SK-N-SH (cell line): Measurements from ENCODE around the gene SBK1.
"Not testable (repeated sequence)": the region's sequence is repeated elsewhere in the genome, so short reads cannot be mapped to it uniquely, and the experiment has no call there.

Experiments
- EP300 ChIP-seq, 2 experiments: IDR thresholded peaks; 2 replicates each; pipeline versions ENCODE4 v1.4.0 to v1.6.1; 2012; ENCODE audit warnings: borderline replicate concordance in 1 of 2, low read depth in 1 of 2, low read length in 1 of 2
- FOXM1 ChIP-seq: IDR thresholded peaks from 2 replicates; pipeline ENCODE4 v1.4.0; 2012; ENCODE audit warnings: low read depth, mild to moderate bottlenecking
- IRF3 ChIP-seq: fragments of 150-350 bp; IDR thresholded peaks from 2 replicates; pipeline ENCODE4 v1.6.1; 2016; ENCODE audit warnings: mild to moderate bottlenecking, low read depth, low read length
- MEF2A ChIP-seq: IDR thresholded peaks from 2 replicates; pipeline ENCODE4 v1.4.0; 2012; ENCODE audit warnings: low read depth, borderline replicate concordance
- TEAD4 ChIP-seq: IDR thresholded peaks from 2 replicates; pipeline ENCODE4 v1.4.0; 2012; ENCODE audit warnings: mild to moderate bottlenecking, borderline replicate concordance; ENCODE audit not compliant: insufficient read depth
- TF ChIP-seq, protein P1 (sequence below): fragments of 200-600 bp; sonication (generic); IDR thresholded peaks from 2 replicates; pipeline ENCODE4 v1.6.1; 2017; ENCODE audit warnings: antibody characterized with exemption, mild to moderate bottlenecking, moderate library complexity

- not testable (repeated sequence) for TF ChIP-seq FOXM1; IRF3; TEAD4; EP300 (IDR thresholded peaks at IDR 0.05; ENCODE audit: borderline replicate concordance in 1 of 2, low read depth in 1 of 2, low read length in 1 of 2); MEF2A
- TF ChIP-seq, protein P1, sequence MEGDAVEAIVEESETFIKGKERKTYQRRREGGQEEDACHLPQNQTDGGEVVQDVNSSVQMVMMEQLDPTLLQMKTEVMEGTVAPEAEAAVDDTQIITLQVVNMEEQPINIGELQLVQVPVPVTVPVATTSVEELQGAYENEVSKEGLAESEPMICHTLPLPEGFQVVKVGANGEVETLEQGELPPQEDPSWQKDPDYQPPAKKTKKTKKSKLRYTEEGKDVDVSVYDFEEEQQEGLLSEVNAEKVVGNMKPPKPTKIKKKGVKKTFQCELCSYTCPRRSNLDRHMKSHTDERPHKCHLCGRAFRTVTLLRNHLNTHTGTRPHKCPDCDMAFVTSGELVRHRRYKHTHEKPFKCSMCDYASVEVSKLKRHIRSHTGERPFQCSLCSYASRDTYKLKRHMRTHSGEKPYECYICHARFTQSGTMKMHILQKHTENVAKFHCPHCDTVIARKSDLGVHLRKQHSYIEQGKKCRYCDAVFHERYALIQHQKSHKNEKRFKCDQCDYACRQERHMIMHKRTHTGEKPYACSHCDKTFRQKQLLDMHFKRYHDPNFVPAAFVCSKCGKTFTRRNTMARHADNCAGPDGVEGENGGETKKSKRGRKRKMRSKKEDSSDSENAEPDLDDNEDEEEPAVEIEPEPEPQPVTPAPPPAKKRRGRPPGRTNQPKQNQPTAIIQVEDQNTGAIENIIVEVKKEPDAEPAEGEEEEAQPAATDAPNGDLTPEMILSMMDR: not testable (repeated sequence)
Measured at GRCh38 chr16:28336940-28337710, 44.8 kb downstream of the SBK1 start.
